Esophagus (tissue), 2 donors: Measurements from ENCODE around the gene ACVR2A. TPM values are rescaled to one million over a fixed set of nuclear protein-coding genes. Genes with fewer than 3 reads are reported as not detected.

Experiments used
- H3K27ac ChIP-seq, 2 donors: one replicate each; pipeline ENCODE4 v1.5.1; 2013; ENCODE audit warnings: low read depth in 2 of 2, mild to moderate bottlenecking in 2 of 2, inconsistent platforms in 1 of 2, low read length in 1 of 2, moderate library complexity in 1 of 2
- H3K27me3 ChIP-seq, 2 donors: one replicate each; pipeline ENCODE4 v1.6.1; 2013; ENCODE audit warnings: low read length in 2 of 2, control low read depth in 1 of 2, mild to moderate bottlenecking in 1 of 2; ENCODE audit not compliant: insufficient read depth in 2 of 2, control insufficient read depth in 1 of 2
- H3K36me3 ChIP-seq, 2 donors: one replicate each; pipeline ENCODE4 v1.6.1; 2013; ENCODE audit warnings: low read length in 1 of 2; ENCODE audit not compliant: control insufficient read depth in 2 of 2, insufficient read depth in 2 of 2
- H3K4me1 ChIP-seq, 2 donors: one replicate each; pipeline ENCODE4 v1.6.1; 2013; ENCODE audit warnings: low read length in 1 of 2; ENCODE audit not compliant: control insufficient read depth in 2 of 2, insufficient read depth in 2 of 2
- H3K4me3 ChIP-seq, 2 donors: one replicate each; pipeline ENCODE4 v1.5.1; 2013; ENCODE audit warnings: low read length in 2 of 2, mild to moderate bottlenecking in 2 of 2, low read depth in 1 of 2, moderate library complexity in 1 of 2
- H3K9me3 ChIP-seq, 2 donors: one replicate each; pipeline ENCODE4 v1.6.1; 2013; ENCODE audit warnings: mild to moderate bottlenecking in 2 of 2, low read depth in 1 of 2, low read length in 1 of 2, moderate library complexity in 1 of 2; ENCODE audit not compliant: control insufficient read depth in 2 of 2, insufficient read depth in 1 of 2
- WGBS, 2 donors: extraction: QIAGEN DNeasy Blood & Tissue Kit; methylation state at CpG; one replicate each; pipeline ENCODE4 v1.1.7; 2013; 5-methylcytosine and 5-hydroxymethylcytosine counted together
- polyA plus RNA-seq, 2 donors: library from polyadenylated mRNA; stranded (reverse); fragments of 200-250 nt; gene quantifications; one replicate each; pipeline ENCODE4 v1.2.3, GENCODE V29; 2013
- donor health status: healthy with polysubstance abuse.
- donor health status: Bipolar disorder and iron deficiency.

The ACVR2A gene
- polyA plus RNA-seq, 2 donors = 6.2 to 6.3 TPM

GRCh38 chr2:147937744-147938349 is 93.0 kb downstream of the ACVR2A start:
- Histone ChIP-seq H3K4me3 (no peak overlapping the region), H3K27me3 (no peaks in the 10 kb centered on the region), H3K36me3 (no peaks in the 10 kb centered on the region), H3K9me3 (no peaks in the 10 kb centered on the region), H3K4me1 (no peaks in the 10 kb centered on the region), H3K27ac (no peak overlapping the region)
- 35 to 43% methylated on average over 3 of the region's 3 CpGs for WGBS, 2 donors

GRCh38 chr2:147939313-147939712 is 94.5 kb downstream of the ACVR2A start:
- no peak overlapping the region for H3K4me3 ChIP-seq
- H3K9me3 ChIP-seq = no peaks in the 10 kb centered on the region
- no peaks in the 10 kb centered on the region for H3K4me1 ChIP-seq
- 81 to 88% methylated on average over 1 of the region's 1 CpG for WGBS, 2 donors
- H3K27me3 ChIP-seq = no peaks in the 10 kb centered on the region
- no peak overlapping the region for H3K27ac ChIP-seq
- H3K36me3 ChIP-seq = no peaks in the 10 kb centered on the region

- no peak overlapping the region for H3K27ac ChIP-seq
- H3K36me3 ChIP-seq = no peaks in the 10 kb centered on the region
- WGBS, 2 donors = 42 to 43% methylated on average over 1 of the region's 1 CpG
- no peaks in the 10 kb centered on the region for H3K4me1 ChIP-seq
- H3K27me3 ChIP-seq = no peaks in the 10 kb centered on the region
- no peak overlapping the region for H3K4me3 ChIP-seq
- H3K9me3 ChIP-seq = no peaks in the 10 kb centered on the region
Observed at GRCh38 chr2:147945660-147946059, 100.8 kb downstream of the ACVR2A start.

- Histone ChIP-seq H3K27me3 (no peaks in the 10 kb centered on the region), H3K4me1 (no peaks in the 10 kb centered on the region), H3K36me3 (peaks cover 0 to 2% of the 10 kb centered on the region in 2 donors), H3K9me3 (no peaks in the 10 kb centered on the region), H3K27ac (no peak overlapping the region), H3K4me3 (no peak overlapping the region)
Observed at GRCh38 chr2:147952118-147952517, 107.3 kb downstream of the ACVR2A start.

GRCh38 chr2:147968571-147968970 is 123.7 kb downstream of the ACVR2A start:
- no peak overlapping the region for H3K27ac ChIP-seq
- H3K9me3 ChIP-seq = no peaks in the 10 kb centered on the region
- no peaks in the 10 kb centered on the region for H3K4me1 ChIP-seq
- H3K4me3 ChIP-seq = no peak overlapping the region
- 91 to 97% methylated on average over 2 of the region's 2 CpGs for WGBS, 2 donors
- H3K36me3 ChIP-seq = no peaks in the 10 kb centered on the region
- H3K27me3 ChIP-seq = no peaks in the 10 kb centered on the region

GRCh38 chr2:147976102-147976501 is 131.3 kb downstream of the ACVR2A start:
- H3K4me3 ChIP-seq = no peak overlapping the region
- peaks cover 0 to 4% of the 10 kb centered on the region in 2 donors for H3K9me3 ChIP-seq
- H3K27ac ChIP-seq = no peak overlapping the region
- H3K36me3 ChIP-seq = peaks cover 0 to 6% of the 10 kb centered on the region in 2 donors
- no peaks in the 10 kb centered on the region for H3K27me3 ChIP-seq
- no peaks in the 10 kb centered on the region for H3K4me1 ChIP-seq
- WGBS, 2 donors = 61 to 68% methylated on average over 2 of the region's 2 CpGs

- Histone ChIP-seq H3K36me3 (peaks cover 0 to 6% of the 10 kb centered on the region in 2 donors), H3K4me3 (no peak overlapping the region), H3K27ac (no peak overlapping the region), H3K4me1 (no peaks in the 10 kb centered on the region), H3K9me3 (peaks cover 0 to 4% of the 10 kb centered on the region in 2 donors), H3K27me3 (no peaks in the 10 kb centered on the region)
- WGBS, 2 donors = 96 to 98% methylated on average over 3 of the region's 3 CpGs
Observed at GRCh38 chr2:147977679-147978078, 132.8 kb downstream of the ACVR2A start.

Other genes starting within 250 kb of the ACVR2A start
- 10 to 100 TPM in 1 of 2 donors, 1 to 10 TPM in 1; 7.5 to 12.0 TPM for gene ORC4, start 175.7 kb downstream of the ACVR2A start, polyA plus RNA-seq
- 1 to 10 TPM; 2.9 to 5.0 TPM for gene MBD5, start 176.1 kb downstream of the ACVR2A start, polyA plus RNA-seq